WERI-Rb-1 (cell line): ENCODE measurements around the gene RPIA.

Source experiments
- DNase-seq: peaks from one replicate; pipeline ENCODE4 v3.0.0-alpha.2; 2020
- H3K27ac ChIP-seq: fragments of 250-450 bp; sonication (Bioruptor Pico); 2 replicates; pipeline ENCODE4 v1.5.1; 2020; ENCODE audit warnings: mild to moderate bottlenecking, moderate library complexity
- H3K27me3 ChIP-seq: fragments of 250-450 bp; sonication (Bioruptor Pico); 2 replicates; pipeline ENCODE4 v1.5.1; 2021; ENCODE audit warnings: mild to moderate bottlenecking, low read depth, moderate library complexity; ENCODE audit not compliant: insufficient read depth, severe bottlenecking
- H3K36me3 ChIP-seq: fragments of 250-450 bp; sonication (Bioruptor Pico); 2 replicates; pipeline ENCODE4 v1.5.1; 2020; ENCODE audit warnings: mild to moderate bottlenecking, moderate library complexity
- H3K4me3 ChIP-seq: 2 replicates; pipeline ENCODE4 v1.5.1; 2011; ENCODE audit warnings: low read depth, mild to moderate bottlenecking, control low read depth, low read length
- H3K9me3 ChIP-seq: fragments of 250-450 bp; sonication (Bioruptor Pico); 2 replicates; pipeline ENCODE4 v1.5.1; 2021; ENCODE audit warnings: mild to moderate bottlenecking, moderate library complexity; ENCODE audit not compliant: severe bottlenecking
- CTCF ChIP-seq: IDR thresholded peaks from 2 replicates; pipeline ENCODE4 v1.5.1; 2011; ENCODE audit warnings: low read depth, mild to moderate bottlenecking, control low read depth, inconsistent platforms, low read length

RPIA gene

GRCh38 chr2:88680266-88680902, 11.1 kb upstream of the RPIA start:
- no peak for DNase-seq
- Histone ChIP-seq H3K9me3 (peaks cover 16% of the 10 kb centered on the region), H3K36me3 (no peaks in the 10 kb centered on the region), H3K27me3 (peaks cover 7% of the 10 kb centered on the region), H3K4me3 (no peak overlapping the region), H3K27ac (no peak overlapping the region)
- TF ChIP-seq CTCF: no peak

GRCh38 chr2:88680916-88681315, 10.6 kb upstream of the RPIA start:
- DNase-seq: no peak
- Histone ChIP-seq H3K4me3 (no peak overlapping the region), H3K36me3 (no peaks in the 10 kb centered on the region), H3K27ac (no peak overlapping the region), H3K9me3 (peaks cover 16% of the 10 kb centered on the region), H3K27me3 (peaks cover 6% of the 10 kb centered on the region)
- no peak for TF ChIP-seq CTCF

GRCh38 chr2:88683160-88684021, 8.1 kb upstream of the RPIA start:
- no peaks in the 10 kb centered on the region for H3K36me3 ChIP-seq
- TF ChIP-seq CTCF: no peak
- H3K27ac ChIP-seq: no peak overlapping the region
- H3K9me3 ChIP-seq: peaks cover 16% of the 10 kb centered on the region
- peaks cover 4% of the 10 kb centered on the region for H3K27me3 ChIP-seq
- no peak for DNase-seq
- no peak overlapping the region for H3K4me3 ChIP-seq

- Histone ChIP-seq H3K27me3 (no peaks in the 10 kb centered on the region), H3K36me3 (no peaks in the 10 kb centered on the region), H3K27ac (no peak overlapping the region), H3K9me3 (peaks cover 16% of the 10 kb centered on the region), H3K4me3 (no peak overlapping the region)
- DNase-seq: no peak
- no peak for TF ChIP-seq CTCF
These were observed 7.0 kb upstream of the RPIA start for GRCh38 chr2:88684519-88684918.

GRCh38 chr2:88686320-88686719, 5.2 kb upstream of the RPIA start:
- Histone ChIP-seq H3K36me3 (no peaks in the 10 kb centered on the region), H3K4me3 (no peak overlapping the region), H3K9me3 (peaks cover 14% of the 10 kb centered on the region), H3K27me3 (no peaks in the 10 kb centered on the region), H3K27ac (no peak overlapping the region)
- no peak for DNase-seq
- TF ChIP-seq CTCF: no peak
